Bronchial epithelial cell (primary cell): ENCODE results near the gene NAT10. TPM values are rescaled to one million over a fixed set of nuclear protein-coding genes. Genes with fewer than 3 reads are reported as not detected.
"Not testable (repeated sequence)": the region's sequence is repeated elsewhere in the genome, so short reads cannot be mapped to it uniquely, and the experiment has no call there.

Source experiments
- DNase-seq: peaks from one replicate; pipeline ENCODE4 v3.0.0-alpha.2; 2010; ENCODE audit warnings: low read depth
- FAIRE-seq: peaks from 2 replicates; lab custom pipeline; 2011; peaks lifted over from hg19 to GRCh38; lab: Jason Lieb, UNC
- H3K27me3 ChIP-seq: 2 replicates; pipeline ENCODE4 v1.5.1; 2011; ENCODE audit warnings: low read length; ENCODE audit not compliant: control insufficient read depth, insufficient read depth
- H3K36me3 ChIP-seq: 2 replicates; pipeline ENCODE4 v1.5.1; 2011; ENCODE audit warnings: low read length; ENCODE audit not compliant: control insufficient read depth, insufficient read depth
- H3K4me3 ChIP-seq: 2 replicates; pipeline ENCODE4 v1.5.1; 2011; ENCODE audit warnings: mild to moderate bottlenecking, low read depth, low read length, control low read depth
- total RNA-seq: library from RNA; depleted of rRNA; stranded (reverse); fragments of >200 nt; gene quantifications from 2 replicates; pipeline ENCODE4 v1.2.1, GENCODE V29; 2014
- TF ChIP-seq, protein P1 (sequence below): IDR thresholded peaks from 2 replicates; pipeline ENCODE4 v1.5.1; 2011; ENCODE audit warnings: mild to moderate bottlenecking, moderate library complexity, low read length, control low read depth, inconsistent platforms; ENCODE audit not compliant: insufficient read depth, severe bottlenecking

The NAT10 gene
- 14.0 and 16.3 TPM in 2 replicates for total RNA-seq

DNA sequence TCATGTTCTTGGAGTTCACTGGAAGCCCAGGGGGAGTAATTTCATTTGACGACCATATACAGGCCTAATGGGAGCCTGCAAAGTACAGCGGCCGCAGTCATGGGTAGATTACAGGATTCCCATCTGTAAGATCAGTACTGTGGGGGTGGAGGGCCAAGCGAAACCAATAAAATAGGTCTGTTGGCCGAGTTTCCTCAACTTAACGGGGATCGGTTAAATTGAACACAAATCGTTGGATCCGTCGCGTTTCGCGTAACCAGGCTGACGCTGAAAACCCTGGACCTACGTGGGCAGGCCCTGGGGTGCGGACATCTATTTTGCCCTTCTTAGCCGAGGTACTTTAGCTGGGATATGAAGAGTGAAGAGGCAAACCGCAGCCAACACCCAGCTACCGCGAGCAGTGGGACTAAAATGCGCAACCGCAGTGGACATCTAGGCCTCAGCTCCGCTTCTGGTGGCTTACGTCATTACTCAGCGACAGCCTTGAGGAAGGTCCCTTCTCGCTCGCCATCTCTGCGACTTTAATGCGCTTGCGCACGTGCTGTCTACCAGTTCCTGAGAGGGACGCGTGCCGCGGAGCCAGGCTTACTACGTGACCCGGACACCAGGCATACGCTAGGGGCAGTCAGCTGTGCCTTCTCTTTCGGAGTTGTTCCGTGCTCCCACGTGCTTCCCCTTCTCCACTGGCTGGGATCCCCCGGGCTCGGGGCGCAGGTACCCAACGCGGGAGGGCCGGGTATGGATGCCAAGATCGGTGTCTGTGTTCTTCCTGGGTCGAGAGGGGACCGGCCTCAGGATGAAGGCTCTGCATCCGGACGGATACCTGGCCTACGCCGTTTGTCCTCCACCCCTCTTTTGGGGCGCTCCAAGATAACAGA, at the start of gene NAT10:
NAT10 (plus strand) TSS at position 551 of the 878 bp plus-strand sequence. CDS start 2,597 bp downstream, outside the sequence.
- peak; percentile 98 for DNase-seq
- TF ChIP-seq, protein P1, sequence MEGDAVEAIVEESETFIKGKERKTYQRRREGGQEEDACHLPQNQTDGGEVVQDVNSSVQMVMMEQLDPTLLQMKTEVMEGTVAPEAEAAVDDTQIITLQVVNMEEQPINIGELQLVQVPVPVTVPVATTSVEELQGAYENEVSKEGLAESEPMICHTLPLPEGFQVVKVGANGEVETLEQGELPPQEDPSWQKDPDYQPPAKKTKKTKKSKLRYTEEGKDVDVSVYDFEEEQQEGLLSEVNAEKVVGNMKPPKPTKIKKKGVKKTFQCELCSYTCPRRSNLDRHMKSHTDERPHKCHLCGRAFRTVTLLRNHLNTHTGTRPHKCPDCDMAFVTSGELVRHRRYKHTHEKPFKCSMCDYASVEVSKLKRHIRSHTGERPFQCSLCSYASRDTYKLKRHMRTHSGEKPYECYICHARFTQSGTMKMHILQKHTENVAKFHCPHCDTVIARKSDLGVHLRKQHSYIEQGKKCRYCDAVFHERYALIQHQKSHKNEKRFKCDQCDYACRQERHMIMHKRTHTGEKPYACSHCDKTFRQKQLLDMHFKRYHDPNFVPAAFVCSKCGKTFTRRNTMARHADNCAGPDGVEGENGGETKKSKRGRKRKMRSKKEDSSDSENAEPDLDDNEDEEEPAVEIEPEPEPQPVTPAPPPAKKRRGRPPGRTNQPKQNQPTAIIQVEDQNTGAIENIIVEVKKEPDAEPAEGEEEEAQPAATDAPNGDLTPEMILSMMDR = peak; percentile 34
- H3K27me3 ChIP-seq = no peaks in the 10 kb centered on the region
- FAIRE-seq = peak; percentile 79
- peak within 1 kb of the TSS; percentile 66 for H3K4me3 ChIP-seq
- peaks cover 9% of the 10 kb centered on the region for H3K36me3 ChIP-seq

DNA sequence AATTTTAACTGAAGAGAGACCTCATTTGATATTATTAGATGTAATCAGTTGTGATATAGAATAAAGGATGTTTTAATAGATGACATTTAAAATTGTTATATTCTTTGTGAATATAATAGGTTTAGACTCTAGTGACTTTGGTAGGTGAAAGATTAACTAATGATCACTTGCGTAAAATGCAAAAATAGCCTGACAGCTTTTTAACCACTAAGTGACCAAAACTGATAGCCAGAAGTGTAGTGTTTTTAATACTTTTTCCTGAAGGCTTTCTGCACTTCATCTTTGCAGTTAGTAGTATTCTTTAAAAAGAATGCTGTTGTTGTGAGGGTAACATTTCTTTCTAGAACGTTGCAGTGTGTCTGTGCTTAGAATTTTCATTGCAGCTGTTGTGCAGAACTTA, 48.8 kb upstream of the NAT10 start:
- H3K36me3 ChIP-seq = peaks cover 6% of the 10 kb centered on the region
- DNase-seq (no peak), FAIRE-seq (no peak)
- TF ChIP-seq, protein P1 = no peak
- no peaks in the 10 kb centered on the region for H3K27me3 ChIP-seq
- no peak overlapping the region for H3K4me3 ChIP-seq

DNA sequence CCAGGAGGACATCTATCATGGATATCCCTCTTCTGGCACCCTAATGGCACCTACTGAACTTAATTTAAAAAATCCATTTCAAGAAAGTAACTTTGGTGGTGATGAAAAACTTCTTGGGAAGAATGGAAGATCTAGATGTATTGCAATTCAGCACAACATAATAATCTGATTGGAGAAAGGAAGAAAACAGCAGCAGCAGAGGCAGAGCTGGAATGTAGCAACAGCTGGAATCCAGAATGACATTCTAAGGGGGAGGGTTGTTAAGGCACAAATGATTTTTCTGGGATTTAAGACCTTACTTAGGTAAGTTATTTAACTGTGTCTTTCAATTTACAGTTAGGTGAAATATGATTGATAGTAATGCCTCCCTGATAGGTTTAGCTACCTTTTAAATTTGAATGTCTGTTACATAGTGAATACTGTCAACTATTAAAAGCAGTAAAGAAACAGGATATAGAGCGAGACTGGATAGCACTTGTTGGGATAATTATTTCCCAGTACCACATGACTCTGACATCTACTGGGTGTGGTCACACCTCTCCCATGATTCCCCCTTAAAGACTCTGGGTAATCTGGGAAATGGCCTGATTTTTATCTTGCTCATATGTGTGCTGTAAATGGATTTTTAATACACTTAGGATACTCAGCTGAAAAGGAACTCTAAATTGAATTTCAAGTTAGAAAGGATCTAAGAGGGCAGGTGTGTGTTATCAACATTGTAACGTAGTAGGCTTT, 42.2 kb upstream of the NAT10 start:
- Histone ChIP-seq H3K27me3 (no peaks in the 10 kb centered on the region), H3K4me3 (no peak overlapping the region), H3K36me3 (peaks cover 2% of the 10 kb centered on the region)
- TF ChIP-seq, protein P1 = no peak
- no peak for FAIRE-seq
- no peak for DNase-seq

DNA sequence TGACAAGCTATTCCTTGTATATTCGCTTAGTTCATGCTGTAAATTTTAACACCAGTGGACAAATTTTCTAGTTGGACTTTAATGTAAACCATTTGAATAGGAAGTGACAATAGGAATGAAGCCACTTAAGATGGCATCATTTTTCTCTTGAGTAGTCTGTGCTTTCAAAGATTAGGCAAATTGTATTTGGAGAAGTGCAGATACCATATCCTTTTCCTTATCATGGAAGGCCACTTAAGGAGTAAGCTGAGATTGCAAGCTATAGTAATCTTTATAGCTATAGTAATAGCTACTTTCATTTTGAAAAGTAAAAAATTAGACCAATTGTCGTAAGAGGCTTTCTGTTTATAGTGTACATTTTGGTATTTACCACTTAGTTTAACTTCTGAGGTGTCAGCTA, 41.1 kb upstream of the NAT10 start:
- Histone ChIP-seq H3K4me3 (no peak overlapping the region), H3K36me3 (peaks cover 2% of the 10 kb centered on the region), H3K27me3 (no peaks in the 10 kb centered on the region)
- FAIRE-seq (no peak), DNase-seq (no peak)
- TF ChIP-seq, protein P1 = no peak

DNA sequence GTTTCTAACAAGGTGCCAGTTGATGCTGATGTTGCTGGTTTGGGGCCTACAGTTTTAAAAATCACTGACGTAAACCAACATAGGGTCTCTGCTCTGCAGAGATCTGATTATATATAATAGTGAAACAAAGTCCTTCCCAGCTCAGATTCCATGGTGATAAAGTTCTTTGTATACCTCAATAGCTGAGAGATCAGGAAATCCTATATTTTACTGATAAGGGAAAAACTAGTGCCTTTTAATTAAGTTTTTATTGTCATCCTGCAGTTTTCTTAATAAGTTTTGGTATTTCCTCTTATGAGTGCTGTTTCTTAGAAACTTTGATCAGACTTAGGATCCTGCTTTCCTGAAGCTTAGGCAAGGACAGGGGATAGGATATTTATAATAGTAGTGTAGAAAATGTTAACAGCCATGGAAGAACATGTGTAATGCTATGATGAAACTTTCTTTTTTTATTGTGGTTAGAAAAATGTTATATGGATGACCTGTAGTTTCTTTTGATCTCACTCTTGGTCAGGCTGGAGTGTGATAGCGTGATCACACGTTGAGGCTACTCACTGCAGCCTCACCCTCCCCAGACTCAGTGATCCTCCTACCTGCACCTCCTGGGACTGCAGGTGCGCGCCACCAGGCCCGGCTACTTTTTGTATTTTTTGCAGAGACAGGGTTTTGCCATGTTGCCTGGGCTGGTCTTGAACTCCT, 39.8 kb upstream of the NAT10 start:
- H3K4me3 ChIP-seq = no peak overlapping the region
- no peak for FAIRE-seq

DNA sequence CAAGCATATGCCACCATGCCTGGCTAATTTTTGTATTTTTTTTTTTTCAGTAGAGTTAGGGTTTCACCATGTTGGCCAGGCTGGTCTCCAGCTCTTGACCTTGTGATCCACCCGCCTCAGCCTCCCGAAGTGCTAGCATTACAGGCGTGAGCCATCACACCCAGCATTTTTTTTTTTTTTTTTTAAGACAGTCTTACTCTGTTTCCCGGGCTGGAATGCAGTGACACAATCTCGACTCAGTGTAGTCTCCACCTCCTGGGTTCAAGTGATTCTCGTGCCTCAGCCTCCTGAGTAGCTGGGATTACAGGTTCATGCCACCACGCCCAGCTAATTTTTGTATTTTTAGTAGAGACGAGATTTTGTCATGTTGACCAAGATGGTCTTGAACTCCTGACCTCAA, 38.7 kb upstream of the NAT10 start:
- not testable (repeated sequence) for H3K27me3 ChIP-seq, FAIRE-seq, DNase-seq, H3K36me3 ChIP-seq, H3K4me3 ChIP-seq

More for the DNA sequence above, 39.8 kb upstream of the NAT10 start:
- no peaks in the 10 kb centered on the region for H3K27me3 ChIP-seq
- TF ChIP-seq, protein P1 = no peak
- peaks cover 2% of the 10 kb centered on the region for H3K36me3 ChIP-seq
- no peak for DNase-seq
